CD4-positive, CD25-positive, alpha-beta regulatory T cell (primary cell): ENCODE data around the gene ASB3. TPM values are rescaled to one million over a fixed set of nuclear protein-coding genes. Genes with fewer than 3 reads are reported as not detected.

Source experiments
- ATAC-seq, 2 donors: fragments of 150-1000 bp; cut with Tn5 transposase; one replicate each; pipeline ENCODE4 v1.10.0; 2021; ENCODE audit warnings: low read depth in 2 of 2, moderate number of reproducible peaks in 2 of 2, moderate library complexity in 1 of 2
- DNase-seq, 3 donors: peaks; one replicate each; pipeline versions ENCODE4 v3.0.0 to v3.0.0-alpha.2; 2012 to 2022; ENCODE audit warnings: mixed read lengths in 1 of 3
- H3K27ac ChIP-seq: one replicate; pipeline ENCODE4 v1.7.0; 2013; ENCODE audit warnings: mild to moderate bottlenecking, low read length; ENCODE audit not compliant: insufficient read depth, poor library complexity, severe bottlenecking
- H3K27me3 ChIP-seq: one replicate; pipeline ENCODE4 v1.7.0; 2013; ENCODE audit warnings: low read length; ENCODE audit not compliant: control insufficient read depth, insufficient read depth
- H3K36me3 ChIP-seq: one replicate; pipeline ENCODE4 v1.7.0; 2013; ENCODE audit warnings: mild to moderate bottlenecking, low read length, moderate library complexity; ENCODE audit not compliant: control insufficient read depth, insufficient read depth
- H3K4me1 ChIP-seq: 2 replicates; pipeline ENCODE4 v1.7.0; 2013; ENCODE audit warnings: mild to moderate bottlenecking, low read length; ENCODE audit not compliant: insufficient read depth, control insufficient read depth, poor library complexity, severe bottlenecking
- H3K4me3 ChIP-seq: one replicate; pipeline ENCODE4 v1.7.0; 2013; ENCODE audit warnings: low read depth, mild to moderate bottlenecking, low read length, moderate library complexity
- H3K9me3 ChIP-seq, 2 experiments: 1 replicate in 1 of 2; 2 replicates in 1 of 2; pipeline ENCODE4 v1.7.0; 2013; ENCODE audit warnings: low read length in 2 of 2, mild to moderate bottlenecking in 1 of 2, moderate library complexity in 1 of 2; ENCODE audit not compliant: control insufficient read depth in 2 of 2
- H3K27ac Mint-ChIP-seq, 3 donors: one replicate each; pipeline ENCODE4 v1.8.0; 2020 to 2022; ENCODE audit warnings: mild to moderate bottlenecking in 3 of 3, mixed read lengths in 3 of 3, moderate library complexity in 2 of 3
- H3K27me3 Mint-ChIP-seq: one replicate; pipeline ENCODE4 v1.8.0; 2022; ENCODE audit warnings: mild to moderate bottlenecking, mixed read lengths
- H3K36me3 Mint-ChIP-seq: one replicate; pipeline ENCODE4 v1.8.0; 2020; ENCODE audit warnings: mixed read lengths
- H3K4me1 Mint-ChIP-seq, 4 donors: one replicate each; pipeline ENCODE4 v1.8.0; 2020 to 2022; ENCODE audit warnings: mixed read lengths in 4 of 4, mild to moderate bottlenecking in 1 of 4
- H3K4me3 Mint-ChIP-seq, 4 donors: one replicate each; pipeline ENCODE4 v1.8.0; 2020 to 2022; ENCODE audit warnings: mild to moderate bottlenecking in 4 of 4, mixed read lengths in 4 of 4, moderate library complexity in 3 of 4
- H3K9me3 Mint-ChIP-seq, 7 donors: one replicate each; pipeline ENCODE4 v1.8.0; 2020 to 2022; ENCODE audit warnings: mixed read lengths in 7 of 7, mild to moderate bottlenecking in 3 of 7, moderate library complexity in 2 of 7
- polyA plus RNA-seq, 4 donors: library from polyadenylated mRNA; unstranded; fragments of 300-500 nt; fragmentation: Illumina TruSeq; gene quantifications; one replicate each; pipeline ENCODE4 v1.2.3, GENCODE V29; 2021
- total RNA-seq: library from RNA; stranded (reverse); gene quantifications from one replicate; pipeline ENCODE4 v1.2.3, GENCODE V29; 2022

ASB3 gene
- total and polyA plus RNA-seq, 5 donors from 2014 or later, result 15.8 to 38.7 (median 20.5) TPM

- Mint-ChIP-seq H3K4me1 (peaks cover 0 to 5% (median 0%) of the 10 kb centered on the region in 4 donors), H3K36me3 (no peaks in the 10 kb centered on the region), H3K27ac (no peak overlapping the region), H3K9me3 (peaks cover 0 to 3% (median 0%) of the 10 kb centered on the region in 7 donors), H3K4me3 (no peak overlapping the region), H3K27me3 (peaks cover 9% of the 10 kb centered on the region)
- Histone ChIP-seq H3K27ac (no peak overlapping the region), H3K4me3 (no peak overlapping the region), H3K4me1 (no peaks in the 10 kb centered on the region), H3K36me3 (no peaks in the 10 kb centered on the region), H3K9me3 (no peaks in the 10 kb centered on the region), H3K27me3 (no peaks in the 10 kb centered on the region)
- no peak for DNase-seq
- no peak for ATAC-seq
These were observed 153.3 kb downstream of the ASB3 start for GRCh38 chr2:53633441-53633840.

DNA sequence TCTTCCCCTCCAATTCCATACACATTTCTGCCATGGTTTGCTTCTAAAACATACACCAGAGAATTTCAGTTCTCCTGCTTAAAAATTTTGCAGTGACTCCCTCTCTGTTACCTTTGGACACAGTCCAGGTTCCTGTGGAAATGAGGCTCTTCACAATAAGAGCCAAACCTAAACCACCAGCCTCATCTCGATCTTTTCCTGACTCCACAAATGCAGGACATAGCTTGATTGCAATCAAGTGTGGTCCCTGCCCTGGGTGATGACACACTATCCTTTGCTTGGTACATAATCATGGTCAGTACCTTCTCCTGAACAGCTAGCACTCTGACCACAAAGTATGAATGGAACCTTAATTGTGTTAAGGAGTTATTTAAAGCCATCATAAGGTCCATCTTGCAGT, 154.0 kb downstream of the ASB3 start:
- no peaks in the 10 kb centered on the region for H3K27me3 ChIP-seq
- H3K27ac Mint-ChIP-seq, result no peak overlapping the region

GRCh38 chr2:53632126-53632460, 154.7 kb downstream of the ASB3 start:
- H3K9me3 ChIP-seq, result no peaks in the 10 kb centered on the region
- no peak for DNase-seq
- no peak overlapping the region for H3K27ac ChIP-seq
- Mint-ChIP-seq H3K36me3 (no peaks in the 10 kb centered on the region), H3K4me3 (no peak overlapping the region), H3K27ac (no peak overlapping the region), H3K27me3 (peaks cover 1% of the 10 kb centered on the region), H3K9me3 (peaks cover 0 to 3% (median 0%) of the 10 kb centered on the region in 7 donors), H3K4me1 (peaks cover 0 to 5% (median 0%) of the 10 kb centered on the region in 4 donors)
- H3K36me3 ChIP-seq, result no peaks in the 10 kb centered on the region
- H3K27me3 ChIP-seq, result no peaks in the 10 kb centered on the region
- ATAC-seq, result no peak
- H3K4me3 ChIP-seq, result no peak overlapping the region
- no peaks in the 10 kb centered on the region for H3K4me1 ChIP-seq

More for the DNA sequence above, 154.0 kb downstream of the ASB3 start:
- H3K9me3 Mint-ChIP-seq, result peaks cover 0 to 3% (median 0%) of the 10 kb centered on the region in 7 donors
- no peaks in the 10 kb centered on the region for H3K9me3 ChIP-seq
- peaks cover 7% of the 10 kb centered on the region for H3K27me3 Mint-ChIP-seq
- no peaks in the 10 kb centered on the region for H3K36me3 Mint-ChIP-seq
- no peaks in the 10 kb centered on the region for H3K4me1 ChIP-seq
- no peaks in the 10 kb centered on the region for H3K36me3 ChIP-seq
- ATAC-seq, result no peak
- no peak for DNase-seq
- no peak overlapping the region for H3K4me3 ChIP-seq
- no peak overlapping the region for H3K27ac ChIP-seq
- peaks cover 0 to 5% (median 0%) of the 10 kb centered on the region in 4 donors for H3K4me1 Mint-ChIP-seq
- H3K4me3 Mint-ChIP-seq, result no peak overlapping the region

GRCh38 chr2:53631313-53632125, 155.2 kb downstream of the ASB3 start:
- H3K9me3 ChIP-seq, result no peaks in the 10 kb centered on the region
- ATAC-seq (no peak), DNase-seq (peak in 1 of 3 donors; percentile 32)
- no peaks in the 10 kb centered on the region for H3K27me3 Mint-ChIP-seq
- H3K4me1 Mint-ChIP-seq, result peaks cover 0 to 5% (median 0%) of the 10 kb centered on the region in 4 donors
- H3K36me3 ChIP-seq, result no peaks in the 10 kb centered on the region
- no peak overlapping the region for H3K4me3 Mint-ChIP-seq
- H3K4me3 ChIP-seq, result no peak overlapping the region
- H3K27ac Mint-ChIP-seq, result no peak overlapping the region
- H3K9me3 Mint-ChIP-seq, result peaks cover 0 to 3% (median 0%) of the 10 kb centered on the region in 7 donors
- H3K27ac ChIP-seq, result no peak overlapping the region
- H3K4me1 ChIP-seq, result no peaks in the 10 kb centered on the region
- no peaks in the 10 kb centered on the region for H3K27me3 ChIP-seq
- H3K36me3 Mint-ChIP-seq, result no peaks in the 10 kb centered on the region

GRCh38 chr2:53630026-53630606, 156.6 kb downstream of the ASB3 start:
- Histone ChIP-seq H3K27ac (no peak overlapping the region), H3K4me3 (no peak overlapping the region), H3K27me3 (no peaks in the 10 kb centered on the region), H3K4me1 (no peaks in the 10 kb centered on the region), H3K9me3 (no peaks in the 10 kb centered on the region), H3K36me3 (no peaks in the 10 kb centered on the region)
- H3K9me3 Mint-ChIP-seq, result peaks cover 0 to 2% (median 0%) of the 10 kb centered on the region in 7 donors
- DNase-seq (no peak), ATAC-seq (no peak)
- no peak overlapping the region for H3K27ac Mint-ChIP-seq
- H3K4me3 Mint-ChIP-seq, result no peak overlapping the region
- no peaks in the 10 kb centered on the region for H3K27me3 Mint-ChIP-seq
- H3K36me3 Mint-ChIP-seq, result no peaks in the 10 kb centered on the region
- H3K4me1 Mint-ChIP-seq, result peaks cover 0 to 5% (median 0%) of the 10 kb centered on the region in 4 donors

GRCh38 chr2:53629501-53629900, 157.3 kb downstream of the ASB3 start:
- Histone ChIP-seq H3K27ac (no peak overlapping the region), H3K9me3 (no peaks in the 10 kb centered on the region), H3K27me3 (no peaks in the 10 kb centered on the region), H3K36me3 (no peaks in the 10 kb centered on the region), H3K4me1 (no peaks in the 10 kb centered on the region), H3K4me3 (no peak overlapping the region)
- Mint-ChIP-seq H3K27me3 (no peaks in the 10 kb centered on the region), H3K4me1 (peaks cover 0 to 5% (median 0%) of the 10 kb centered on the region in 4 donors), H3K36me3 (no peaks in the 10 kb centered on the region), H3K9me3 (peaks cover 0 to 2% (median 0%) of the 10 kb centered on the region in 7 donors), H3K4me3 (no peak overlapping the region), H3K27ac (no peak overlapping the region)
- ATAC-seq (no peak), DNase-seq (no peak)

DNA sequence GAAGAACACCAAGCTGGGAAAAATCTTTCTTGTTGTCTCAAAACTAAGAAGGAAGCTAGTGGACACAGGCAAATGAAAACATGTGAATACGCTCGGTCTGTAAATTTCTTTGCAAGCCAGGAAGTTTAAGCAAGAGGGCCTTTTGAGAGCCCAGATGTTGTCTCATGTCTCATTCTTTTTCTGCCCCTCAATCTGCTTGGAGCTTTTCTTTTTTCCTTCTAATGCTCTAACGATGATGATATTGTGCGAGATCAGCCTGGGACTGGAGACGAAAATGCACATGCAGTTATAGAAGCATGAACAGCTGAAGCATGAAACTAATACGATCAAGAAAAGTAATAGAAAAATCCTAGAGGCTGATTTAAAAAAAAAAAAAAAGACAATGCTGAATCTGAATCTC, 157.8 kb downstream of the ASB3 start:
- no peaks in the 10 kb centered on the region for H3K4me1 ChIP-seq
- Mint-ChIP-seq H3K36me3 (no peaks in the 10 kb centered on the region), H3K4me1 (peaks cover 0 to 5% (median 0%) of the 10 kb centered on the region in 4 donors), H3K4me3 (no peak overlapping the region), H3K27me3 (no peaks in the 10 kb centered on the region), H3K27ac (no peak overlapping the region), H3K9me3 (peaks cover 0 to 2% (median 0%) of the 10 kb centered on the region in 7 donors)
- DNase-seq (no peak), ATAC-seq (no peak)
- H3K4me3 ChIP-seq, result no peak overlapping the region
- H3K27me3 ChIP-seq, result no peaks in the 10 kb centered on the region
- H3K27ac ChIP-seq, result no peak overlapping the region
- no peaks in the 10 kb centered on the region for H3K36me3 ChIP-seq
- no peaks in the 10 kb centered on the region for H3K9me3 ChIP-seq
